Measurements from ENCODE around the gene DOK4.

Gene DOK4

DNA sequence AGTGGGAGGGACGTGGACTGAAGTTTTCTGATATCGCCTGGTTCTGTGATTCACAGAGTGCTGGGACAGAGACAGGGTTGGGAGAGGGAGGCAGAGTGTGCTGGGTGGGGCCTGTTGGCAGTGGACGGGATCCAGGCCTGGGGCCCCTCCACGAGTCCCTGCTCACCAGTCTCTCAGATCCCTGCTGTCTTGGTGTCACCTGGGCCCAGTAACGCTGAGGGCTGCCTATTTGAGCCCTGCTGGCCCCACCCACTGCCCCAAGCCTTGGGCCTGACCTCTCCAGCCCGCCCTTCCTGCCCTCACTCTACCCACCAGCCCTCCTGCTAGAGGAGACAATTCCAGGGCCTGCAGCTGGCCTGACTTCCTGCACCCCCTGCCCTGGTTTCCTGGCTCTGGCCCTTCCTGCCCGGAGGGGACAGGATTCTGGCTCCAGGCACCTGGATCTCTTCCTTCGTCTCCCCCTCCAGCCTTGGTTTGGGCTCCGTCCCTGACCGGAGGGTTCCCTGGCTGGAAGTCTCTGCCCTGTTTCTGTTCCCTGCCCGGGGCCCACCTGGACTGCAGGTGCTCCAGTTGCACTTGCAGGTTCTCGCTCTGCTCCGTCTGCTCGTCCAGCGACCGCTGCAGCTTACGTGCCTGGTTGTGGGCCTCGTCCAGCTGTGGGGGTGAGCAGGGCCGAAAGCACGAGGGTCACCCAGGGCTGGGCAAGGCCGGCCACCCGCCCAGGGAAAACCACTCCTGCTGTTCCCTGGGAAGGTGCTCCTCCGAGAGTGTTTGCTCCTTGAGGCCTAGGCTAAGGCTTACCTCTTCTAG, 28.7 kb upstream of the DOK4 start:
- in situ Hi-C loops (cut with MboI; ENCODE audit: low pct_unique_long_range_greater_than_20kb, low sequenced_read_pairs, unreplicated experiment) = no loop called here
- TF ChIP-seq, protein P1, sequence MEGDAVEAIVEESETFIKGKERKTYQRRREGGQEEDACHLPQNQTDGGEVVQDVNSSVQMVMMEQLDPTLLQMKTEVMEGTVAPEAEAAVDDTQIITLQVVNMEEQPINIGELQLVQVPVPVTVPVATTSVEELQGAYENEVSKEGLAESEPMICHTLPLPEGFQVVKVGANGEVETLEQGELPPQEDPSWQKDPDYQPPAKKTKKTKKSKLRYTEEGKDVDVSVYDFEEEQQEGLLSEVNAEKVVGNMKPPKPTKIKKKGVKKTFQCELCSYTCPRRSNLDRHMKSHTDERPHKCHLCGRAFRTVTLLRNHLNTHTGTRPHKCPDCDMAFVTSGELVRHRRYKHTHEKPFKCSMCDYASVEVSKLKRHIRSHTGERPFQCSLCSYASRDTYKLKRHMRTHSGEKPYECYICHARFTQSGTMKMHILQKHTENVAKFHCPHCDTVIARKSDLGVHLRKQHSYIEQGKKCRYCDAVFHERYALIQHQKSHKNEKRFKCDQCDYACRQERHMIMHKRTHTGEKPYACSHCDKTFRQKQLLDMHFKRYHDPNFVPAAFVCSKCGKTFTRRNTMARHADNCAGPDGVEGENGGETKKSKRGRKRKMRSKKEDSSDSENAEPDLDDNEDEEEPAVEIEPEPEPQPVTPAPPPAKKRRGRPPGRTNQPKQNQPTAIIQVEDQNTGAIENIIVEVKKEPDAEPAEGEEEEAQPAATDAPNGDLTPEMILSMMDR (IDR thresholded peaks at IDR 0.05; ENCODE audit: extremely low read depth, insufficient read depth, missing control alignments) = no peak
- no peak for DNase-seq (ENCODE audit: low spot score)

DNA sequence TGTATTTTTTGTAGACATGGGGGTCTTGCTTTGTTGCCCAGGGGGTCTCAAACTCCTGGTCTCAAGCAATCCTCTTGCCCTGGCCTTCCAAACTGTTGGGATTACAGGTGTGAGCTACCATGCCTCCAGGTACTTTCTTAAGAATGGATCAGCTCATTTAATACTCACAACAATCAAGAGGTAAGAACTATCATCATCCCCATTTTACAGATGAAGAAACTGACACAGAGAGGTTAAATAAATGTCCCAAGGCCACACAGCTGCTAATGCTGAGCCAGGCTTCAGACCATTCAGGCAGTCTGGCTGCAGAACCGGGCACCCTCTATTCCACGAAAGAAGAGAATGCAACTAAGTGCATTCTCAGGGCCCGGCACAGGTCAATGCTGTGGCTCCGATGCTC, 28.1 kb upstream of the DOK4 start:
- TF ChIP-seq, protein P1 (IDR thresholded peaks at IDR 0.05; ENCODE audit: extremely low read depth, insufficient read depth, missing control alignments) = no peak
- no peak for DNase-seq (ENCODE audit: low spot score)
- in situ Hi-C loops (cut with MboI; ENCODE audit: low pct_unique_long_range_greater_than_20kb, low sequenced_read_pairs, unreplicated experiment) = no loop called here

DNA sequence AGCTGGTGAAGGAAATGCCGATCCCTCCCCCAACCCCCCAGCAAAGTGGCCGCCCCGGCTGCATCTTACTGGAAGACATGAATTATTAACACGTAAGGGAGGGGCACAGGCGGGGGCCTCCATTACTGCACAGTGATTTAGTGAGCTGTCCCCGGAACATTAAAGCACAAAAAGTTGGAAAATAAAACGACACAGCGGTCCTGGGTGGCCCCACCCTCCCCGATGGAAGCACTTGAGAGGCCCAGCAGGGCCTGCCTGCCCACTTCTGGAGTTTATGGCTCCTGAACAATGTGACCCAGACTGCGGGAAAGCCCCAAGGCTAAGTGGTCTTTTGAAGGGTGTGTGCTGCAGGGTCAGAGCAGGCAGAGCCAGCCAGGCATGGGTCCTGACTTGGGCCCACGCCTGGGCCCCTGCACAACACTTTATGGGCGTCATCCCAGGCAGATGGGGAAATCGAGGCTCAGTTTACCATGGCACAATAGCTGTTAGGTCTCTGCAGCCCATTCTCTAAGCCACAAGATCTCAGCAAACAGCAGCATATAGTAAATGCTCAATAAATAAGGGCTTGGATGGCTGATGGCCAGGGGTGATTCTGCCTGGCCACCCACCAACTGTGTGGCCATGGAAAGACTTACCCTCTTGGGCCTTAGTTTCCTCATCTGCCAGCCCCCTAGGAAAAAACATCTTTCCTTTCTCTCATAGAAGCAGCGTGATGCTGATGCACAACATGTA, 27.2 kb upstream of the DOK4 start:
- no peak for DNase-seq (ENCODE audit: low spot score)
- TF ChIP-seq, protein P1 (IDR thresholded peaks at IDR 0.05; ENCODE audit: extremely low read depth, insufficient read depth, missing control alignments) = no peak
- in situ Hi-C loops (cut with MboI; ENCODE audit: low pct_unique_long_range_greater_than_20kb, low sequenced_read_pairs, unreplicated experiment) = no loop called here

DNA sequence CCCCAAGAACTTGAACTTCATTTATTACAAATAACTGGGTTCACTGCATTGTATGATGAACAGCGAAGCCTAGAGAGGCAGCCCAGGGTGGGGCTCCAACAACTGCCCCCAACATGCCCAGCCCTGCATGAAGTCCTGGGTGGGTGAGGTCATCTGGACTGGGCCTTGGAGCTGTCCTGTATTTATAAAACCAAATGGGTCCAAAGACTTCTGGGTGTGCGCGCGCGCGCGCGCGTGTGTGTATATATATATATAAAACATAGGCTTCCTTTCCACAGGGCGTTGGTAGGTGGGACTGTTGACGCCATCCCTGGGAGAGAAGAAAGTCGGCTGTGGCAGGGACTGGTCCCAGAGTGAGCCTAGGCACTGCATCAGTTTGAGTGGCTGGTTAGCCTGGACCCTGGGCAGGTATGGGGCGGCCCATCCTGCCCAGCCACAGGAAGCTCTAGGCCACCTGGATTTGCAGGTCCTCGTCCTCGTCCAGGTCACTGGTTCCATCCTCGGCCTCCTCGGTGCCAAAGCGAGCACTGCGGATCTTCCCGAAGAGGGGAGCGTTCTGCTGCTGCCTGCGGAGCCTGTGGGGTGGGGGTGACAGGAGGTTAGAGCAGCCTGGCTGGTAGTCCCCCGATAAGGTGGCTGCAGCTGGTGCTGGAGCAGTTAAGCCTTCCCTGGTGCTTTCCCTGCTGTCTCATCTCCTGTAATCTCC, 26.2 kb upstream of the DOK4 start:
- no peak for DNase-seq (ENCODE audit: low spot score)
- in situ Hi-C loops (cut with MboI; ENCODE audit: low pct_unique_long_range_greater_than_20kb, low sequenced_read_pairs, unreplicated experiment) = no loop called here
- TF ChIP-seq, protein P1 (IDR thresholded peaks at IDR 0.05; ENCODE audit: extremely low read depth, insufficient read depth, missing control alignments) = no peak

DNA sequence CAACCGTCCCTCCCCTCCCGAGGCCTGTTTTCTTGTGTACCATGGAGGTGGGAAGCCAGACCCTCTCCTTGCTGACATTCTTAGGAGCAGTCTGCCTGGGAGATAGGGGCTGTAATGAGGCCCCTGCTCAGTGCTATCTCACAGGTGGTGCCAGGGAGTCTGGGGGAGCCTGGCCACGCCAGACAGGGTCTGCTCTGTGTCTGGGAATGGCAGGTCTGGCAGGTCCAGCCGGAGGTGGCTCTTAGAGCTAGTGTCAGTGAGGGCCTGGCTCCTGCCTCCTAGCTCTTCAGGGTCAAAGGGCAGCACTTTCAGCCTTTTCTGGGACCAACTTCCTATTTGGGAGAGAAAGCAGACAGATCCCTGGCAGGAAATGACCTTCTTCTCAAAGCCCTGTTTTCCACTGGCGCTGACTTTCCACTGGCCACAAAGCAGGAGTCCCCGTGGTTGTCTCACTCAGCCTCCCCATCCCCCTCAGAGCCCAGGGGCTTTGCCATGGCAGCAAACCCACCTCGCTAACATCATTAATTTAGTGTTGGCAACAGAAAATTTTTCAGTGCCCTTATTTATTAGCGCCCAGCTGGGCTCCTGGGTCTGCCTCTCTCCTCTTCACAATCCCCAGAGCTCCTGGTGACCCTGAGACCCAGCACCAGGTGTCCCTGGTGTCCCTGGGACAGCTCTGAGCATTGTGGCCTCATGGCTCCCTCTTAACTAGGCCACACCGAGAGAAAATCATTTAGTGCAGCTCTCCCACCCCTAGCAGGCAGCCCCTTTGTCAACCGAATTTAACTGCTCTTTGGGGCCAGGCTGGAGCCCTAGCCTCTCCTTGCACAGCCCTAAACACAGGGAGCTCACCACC, 24.0 kb upstream of the DOK4 start:
- no peak for DNase-seq (ENCODE audit: low spot score)

More for the DNA sequence above, 24.0 kb upstream of the DOK4 start:
- in situ Hi-C loops (cut with MboI; ENCODE audit: low pct_unique_long_range_greater_than_20kb, low sequenced_read_pairs, unreplicated experiment) = no loop called here
- TF ChIP-seq, protein P1 (IDR thresholded peaks at IDR 0.05; ENCODE audit: extremely low read depth, insufficient read depth, missing control alignments) = no peak
